ENCODE measurements around the gene RHOH. TPM values are rescaled to one million over a fixed set of nuclear protein-coding genes. Genes with fewer than 3 reads are reported as not detected.

RHOH gene
- total and polyA plus RNA-seq, 9 of the 15 experiments (the other 6 are each of a cell fraction or from before 2014, with no cell fraction given) = 14.3 to 37.7 (median 23.2) TPM

- TF ChIP-seq ARID4B (CRISPR knock-in tag; IDR thresholded peaks at IDR 0.05) (no peak), IRF2 (CRISPR knock-in tag; IDR thresholded peaks at IDR 0.05) (no peak)
These were observed 61.8 kb downstream of the RHOH start (continued) for GRCh38 chr4:40258627-40259026.

GRCh38 chr4:40261231-40262076 is 64.6 kb downstream of the RHOH start:
- H3K27ac ChIP-seq (ENCODE audit: extremely low read depth, low read depth, low read length) = no peak overlapping the region
- POLR2A ChIA-PET = interaction anchor here (0.6 kb wide), 1 partner anchor 133 kb away, joined by 3 read pairs; no protein-coding TSS in a partner anchor
- H3K27me3 ChIP-seq (ENCODE audit: control insufficient read depth in 2 of 2, insufficient read depth in 2 of 2, low read length in 2 of 2) = no peaks in the 10 kb centered on the region
- TF ChIP-seq ZBTB40 (IDR thresholded peaks at IDR 0.05) (no peak), ZBTB40 (CRISPR knock-in tag; IDR thresholded peaks at IDR 0.05) (no peak), SOX6 (IDR thresholded peaks at IDR 0.05) (peak; percentile 67), KDM1A (IDR thresholded peaks at IDR 0.05) (no peak)
- no peaks in the 10 kb centered on the region for H3K9me3 ChIP-seq (replicated peaks; ENCODE audit: control insufficient read depth, insufficient read depth, low read depth, low read length)
- intact Hi-C loops (cut with micrococcal nuclease) (no loop called here), in situ Hi-C loops (cut with MboI) (no loop called here)
- H3K4me3 ChIP-seq = no peak overlapping the region
- FAIRE-seq = no peak
- 36% methylated on average over 9 of the region's 9 CpGs for WGBS (ENCODE audit: insufficient coverage, low coverage, missing lambda C conversion rate)
- CTCF ChIA-PET (ENCODE audit: low intra/inter-chr PET ratio) = no interaction called here
- ATAC-seq = no peak
- no peaks in the 10 kb centered on the region for H3K9me1 ChIP-seq (ENCODE audit: control insufficient read depth, insufficient read depth, low read length)
- no peaks in the 10 kb centered on the region for H4K20me1 ChIP-seq (replicated peaks; ENCODE audit: control insufficient read depth, insufficient read depth, low read length)
- H3K79me2 ChIP-seq (ENCODE audit: control insufficient read depth, insufficient read depth, low read length) = no peaks in the 10 kb centered on the region
- peaks cover 10 to 14% of the 10 kb centered on the region in 2 experiments for H3K4me1 ChIP-seq (replicated peaks in 1 of 2; ENCODE audit: control insufficient read depth in 2 of 2, insufficient read depth in 2 of 2, low read length in 2 of 2)
- no peak overlapping the region for H3K9ac ChIP-seq (ENCODE audit: insufficient read depth in 1 of 2, low read depth in 2 of 2, low read length in 2 of 2)
- H3K36me3 ChIP-seq (ENCODE audit: control insufficient read depth, insufficient read depth, low read length) = no peaks in the 10 kb centered on the region
- no peak overlapping the region for H2AFZ ChIP-seq (ENCODE audit: low read depth, low read length)
- BruUV-seq (replicated peaks) = no TSS peak
- H3K4me2 ChIP-seq (ENCODE audit: insufficient read depth, low read length) = no peak overlapping the region
- no peak for DNase-seq (ENCODE audit: extremely low read depth in 1 of 4, low spot score in 3 of 4)

All from K562 (cell line).